Measurements from ENCODE around the gene NTNG2.

NTNG2 gene

DNA sequence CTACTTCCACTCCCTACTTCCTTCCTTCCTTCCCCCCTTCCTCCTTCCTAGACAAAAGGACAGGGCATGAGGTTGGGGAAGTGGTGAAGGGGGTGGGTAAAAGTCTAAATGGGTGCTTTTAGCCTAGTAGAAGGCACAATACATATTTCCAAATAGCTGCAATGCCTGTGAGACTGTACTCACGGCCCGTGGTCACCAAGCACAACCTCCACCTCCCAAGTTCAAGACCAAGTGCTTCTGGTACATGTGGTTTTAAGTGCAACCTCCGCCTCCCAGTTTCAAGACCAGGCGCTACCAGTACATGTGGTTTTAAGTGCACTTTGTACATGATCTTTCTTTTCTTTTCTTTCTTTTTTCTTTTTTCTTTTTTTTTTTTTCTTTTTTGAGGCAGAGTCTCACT lies 14.5 kb upstream of the NTNG2 start:
- DNase-seq: no peak

DNA sequence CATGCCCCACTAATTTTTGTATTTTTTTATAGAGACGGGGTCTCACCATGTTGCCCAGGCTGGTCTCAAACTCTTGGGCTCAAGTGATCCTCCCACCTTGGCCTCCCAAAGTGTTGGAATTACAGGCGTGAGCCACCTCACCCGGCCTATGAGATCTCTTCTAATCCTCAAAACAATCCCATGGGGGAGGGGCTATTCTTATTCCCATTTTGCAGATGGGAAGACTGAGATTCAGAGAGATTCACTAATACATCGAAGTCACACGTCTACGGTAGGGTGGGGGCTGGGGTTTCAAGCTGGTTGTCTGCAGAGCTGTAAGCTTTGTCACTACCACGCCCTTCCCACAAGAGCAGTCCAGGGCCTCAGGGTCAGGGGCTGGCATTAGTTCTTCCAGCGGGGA lies 14.0 kb upstream of the NTNG2 start:
- no peak for DNase-seq

DNA sequence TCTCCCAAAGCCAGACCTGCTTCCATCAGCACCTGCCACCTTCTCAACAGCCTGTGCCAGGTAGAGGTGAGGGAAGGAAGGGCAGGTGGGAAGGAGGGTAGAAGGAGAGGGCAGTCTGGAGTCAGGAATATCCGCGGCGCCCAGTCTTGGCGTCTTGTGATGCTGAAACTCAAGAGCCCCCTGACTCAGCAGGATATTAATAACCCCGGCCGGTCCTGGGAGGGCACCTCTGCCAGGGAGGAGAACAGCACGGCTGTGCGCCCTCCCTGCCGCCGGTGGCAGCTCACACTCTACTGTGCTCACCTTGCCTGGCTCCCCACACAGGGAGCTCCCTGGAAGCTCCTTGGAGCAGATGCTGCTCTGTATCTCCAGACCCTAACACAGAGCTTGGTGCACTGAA lies 11.6 kb upstream of the NTNG2 start:
- no peak for DNase-seq

DNA sequence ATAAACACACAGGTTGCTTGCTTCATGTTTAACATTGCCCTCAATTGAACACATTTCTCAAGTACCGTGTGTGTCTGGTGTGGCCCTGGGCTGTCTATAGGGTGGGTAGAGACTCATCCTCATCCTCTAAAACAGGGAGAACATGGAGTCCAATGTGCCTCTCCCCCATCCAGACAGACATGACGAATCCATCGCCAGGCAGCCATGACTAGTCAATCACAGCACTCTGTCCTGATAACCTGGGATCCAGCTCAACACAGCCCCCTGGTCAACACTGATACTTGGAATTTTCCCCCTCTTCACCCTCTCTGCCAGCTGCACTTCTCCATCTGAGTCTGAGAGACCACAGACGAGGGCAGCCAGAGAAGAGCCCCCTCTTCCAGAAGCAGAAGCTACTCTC lies 10.7 kb upstream of the NTNG2 start:
- DNase-seq: no peak

DNA sequence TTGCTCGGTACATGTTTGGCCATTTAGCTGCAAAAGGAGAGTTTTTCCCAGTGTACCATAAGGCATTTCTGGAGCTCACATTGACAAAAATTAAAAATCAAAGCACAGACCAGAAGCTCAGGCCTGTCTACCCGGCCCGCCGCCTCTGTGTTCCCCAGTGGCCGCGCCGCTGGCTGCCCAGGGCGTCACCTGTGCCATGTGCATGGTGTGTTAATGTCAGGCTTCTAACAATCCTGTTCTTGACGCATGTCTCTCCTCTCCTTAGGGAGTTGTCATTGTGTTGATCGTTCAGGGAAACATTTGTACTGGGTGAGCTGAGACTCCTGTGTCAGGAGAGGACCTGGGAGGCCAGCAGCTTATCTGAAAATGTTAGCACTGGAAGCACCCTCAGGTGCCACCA lies 9.6 kb upstream of the NTNG2 start:
- DNase-seq: no peak

DNA sequence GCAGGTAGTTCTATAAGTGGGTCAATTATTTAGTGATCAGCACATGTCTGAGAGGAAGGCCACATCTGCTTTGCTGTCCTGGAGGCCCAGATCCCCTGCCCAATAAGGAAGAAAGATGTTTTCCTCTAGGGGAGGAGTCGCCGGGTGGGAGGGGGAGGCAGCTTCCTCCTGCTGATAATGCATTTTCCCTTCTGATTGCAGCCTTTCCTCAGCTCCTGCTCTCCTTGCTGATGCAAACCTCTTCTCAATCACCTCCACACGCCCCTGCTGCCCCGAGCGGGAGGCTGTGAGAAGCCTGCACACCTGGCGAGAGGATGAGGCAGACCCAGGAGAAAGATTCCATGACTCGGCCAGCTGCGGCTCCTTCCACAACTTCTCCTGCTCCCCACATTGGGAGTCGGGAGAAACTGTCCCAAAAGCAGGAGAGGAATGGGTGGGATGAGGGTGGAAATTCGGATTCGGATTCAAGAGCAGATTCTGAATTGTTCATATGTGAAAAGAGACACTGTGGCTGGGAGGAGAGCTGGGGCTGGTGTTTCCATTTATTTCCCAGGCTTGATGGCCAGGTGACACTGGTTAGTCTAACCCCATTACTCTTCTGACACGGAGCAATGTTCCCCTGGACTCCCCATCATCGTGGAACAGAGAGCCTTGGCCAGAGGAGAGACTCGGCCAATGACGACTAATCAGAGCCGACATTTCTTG lies 6.8 kb upstream of the NTNG2 start:
- no peak for DNase-seq

DNA sequence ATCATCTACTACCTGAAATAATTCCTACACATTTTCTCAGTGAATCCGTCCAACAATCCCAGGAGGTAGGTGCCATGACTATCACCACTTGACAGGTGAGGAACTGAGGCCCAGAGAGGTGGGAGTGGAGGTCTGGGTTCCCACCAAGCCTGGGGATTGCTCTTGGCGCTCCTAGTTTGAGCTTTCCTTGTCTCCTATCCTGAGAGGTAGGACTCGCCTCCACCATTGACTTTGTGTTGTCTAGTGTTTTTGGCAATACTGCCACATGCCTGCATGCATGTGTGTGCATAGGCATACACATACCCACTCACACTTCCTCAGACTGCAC lies 6.3 kb upstream of the NTNG2 start:
- DNase-seq: no peak

DNA sequence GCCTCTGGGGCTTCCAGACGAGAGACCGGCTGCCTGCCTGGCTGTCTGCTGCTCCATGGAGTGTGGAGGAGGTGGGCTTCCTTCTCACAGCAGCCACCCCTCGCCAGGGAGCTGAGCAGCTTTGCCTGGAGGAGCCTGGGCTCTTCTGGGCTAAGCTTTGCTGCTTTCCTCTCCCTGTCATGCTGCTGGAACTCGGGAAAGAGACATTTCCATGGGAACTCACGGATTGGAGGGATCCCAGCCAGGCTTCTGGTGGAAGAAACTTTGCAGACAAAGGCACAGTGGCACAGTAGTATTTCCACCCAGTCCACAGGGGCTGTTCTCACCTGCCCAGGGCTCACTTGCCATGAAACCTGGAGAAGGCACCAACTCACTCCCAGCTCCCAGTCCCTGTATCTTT lies 5.6 kb upstream of the NTNG2 start:
- DNase-seq: no peak

DNA sequence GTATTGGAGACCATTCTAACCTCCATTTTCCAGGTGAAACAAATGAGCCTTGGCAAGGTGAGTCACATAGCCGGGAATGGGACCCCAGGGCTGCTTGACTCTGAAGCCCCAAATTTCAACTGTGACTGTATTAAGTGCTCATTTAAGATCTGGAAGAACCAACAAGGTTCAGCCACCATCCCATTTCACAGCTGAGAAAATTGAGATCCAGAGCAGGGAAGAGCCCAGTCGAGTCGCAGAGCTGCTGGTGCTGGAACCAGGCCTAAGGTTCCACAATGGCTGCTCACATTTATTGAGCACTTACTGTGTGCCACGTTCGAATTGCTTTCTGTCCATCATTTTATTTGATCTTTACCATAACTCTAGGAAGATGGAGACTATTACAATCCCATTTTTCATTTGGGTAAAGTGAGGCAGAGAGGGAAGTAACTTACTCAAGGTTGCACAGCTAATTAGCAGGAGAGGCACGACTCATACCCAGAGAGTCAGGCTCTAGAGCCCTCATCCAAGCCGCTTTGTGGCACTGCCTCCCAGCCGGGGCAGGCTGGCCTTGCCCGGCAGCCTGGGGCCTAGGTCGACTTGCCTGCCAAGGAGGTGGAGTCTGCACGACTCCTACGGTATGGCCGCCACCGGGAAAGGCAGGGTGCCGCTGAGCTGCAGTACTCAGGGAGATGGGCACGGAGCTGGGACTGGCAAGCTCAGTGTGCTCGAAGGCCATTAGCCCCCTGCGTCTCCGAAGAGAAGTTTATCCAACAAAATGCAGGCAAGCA lies 4.3 kb upstream of the NTNG2 start:
- no peak for DNase-seq

DNA sequence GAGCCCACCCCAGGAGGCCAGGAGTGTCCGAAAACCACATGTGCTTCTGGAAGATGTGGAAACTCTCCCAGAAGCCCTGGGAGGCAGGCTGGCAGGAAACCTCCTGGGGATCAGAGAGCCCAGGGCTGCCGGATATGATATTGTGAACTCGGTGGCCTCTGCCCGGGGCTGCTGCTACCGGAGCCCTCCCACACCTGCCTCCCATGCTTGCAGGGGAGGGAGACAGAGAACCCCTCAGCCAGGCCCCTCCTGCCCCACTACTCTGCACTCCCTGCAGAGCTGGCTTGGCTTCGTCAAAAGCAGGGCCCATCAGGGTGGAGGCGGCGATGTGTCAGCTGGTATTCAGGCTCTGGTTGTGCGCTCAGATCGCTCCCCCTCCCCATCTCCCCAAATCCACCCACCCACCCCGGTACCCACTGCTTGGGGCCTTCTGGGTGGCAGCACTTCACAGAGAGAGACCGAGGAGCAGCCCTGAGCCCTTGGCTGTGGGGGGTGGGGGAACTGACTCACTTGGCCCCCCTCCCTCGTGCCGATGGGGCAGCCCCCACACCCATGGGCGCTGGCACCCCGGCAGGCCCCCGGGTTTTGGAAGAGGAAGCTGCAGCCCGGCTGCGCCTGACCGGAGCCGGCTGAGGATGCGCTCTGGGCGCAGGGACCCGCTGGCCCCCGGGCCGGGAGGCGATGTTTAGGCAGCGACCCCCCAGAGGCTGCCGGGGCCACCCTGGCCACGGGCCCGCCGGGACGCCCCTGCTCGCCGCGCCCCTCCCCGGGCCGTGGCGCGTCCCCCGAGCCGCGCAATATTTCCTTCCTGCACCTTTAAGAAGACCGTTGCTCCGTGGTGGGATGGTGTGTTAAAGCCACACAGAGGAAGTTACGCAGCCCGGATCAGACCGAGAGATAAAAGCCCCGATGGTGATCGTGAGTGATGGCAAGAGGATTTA lies 786 bp upstream of the NTNG2 start:
- DNase-seq: no peak

DNA sequence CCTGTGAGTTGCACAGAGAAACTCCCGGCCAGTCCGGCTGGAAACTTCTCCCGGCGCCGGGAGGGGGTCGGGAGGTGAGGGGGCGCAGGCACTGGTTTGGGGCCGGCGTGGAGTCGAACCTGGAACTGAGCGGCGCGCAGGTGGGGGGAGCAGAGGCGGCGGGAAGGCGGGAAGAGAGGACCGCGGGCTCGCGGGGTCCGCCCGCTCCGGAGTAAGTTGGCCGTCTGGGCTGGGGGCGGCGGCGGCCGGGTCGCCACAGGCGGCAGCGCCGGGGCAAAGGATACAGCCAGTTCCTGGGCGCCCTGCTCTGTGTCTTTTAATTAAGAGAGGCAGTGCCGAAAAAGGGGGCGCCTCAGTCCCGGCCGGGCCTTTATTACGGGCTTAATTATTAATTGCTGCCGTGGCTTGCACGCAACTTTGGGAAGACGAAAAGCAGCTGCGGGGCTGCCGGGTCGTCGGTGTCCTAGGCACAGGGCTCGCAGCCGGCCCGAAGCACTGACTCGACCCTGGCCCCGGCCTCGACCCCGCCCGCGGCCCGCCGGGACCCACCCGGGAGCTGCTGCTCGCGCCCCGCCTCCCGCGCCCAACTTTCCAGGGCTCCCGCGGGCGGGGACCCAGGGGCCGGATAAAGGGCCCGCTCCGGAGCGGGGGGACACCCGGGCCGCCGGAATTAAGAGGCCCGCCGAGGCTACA lies 1.1 kb downstream of the NTNG2 start:
- no peak for DNase-seq

DNA sequence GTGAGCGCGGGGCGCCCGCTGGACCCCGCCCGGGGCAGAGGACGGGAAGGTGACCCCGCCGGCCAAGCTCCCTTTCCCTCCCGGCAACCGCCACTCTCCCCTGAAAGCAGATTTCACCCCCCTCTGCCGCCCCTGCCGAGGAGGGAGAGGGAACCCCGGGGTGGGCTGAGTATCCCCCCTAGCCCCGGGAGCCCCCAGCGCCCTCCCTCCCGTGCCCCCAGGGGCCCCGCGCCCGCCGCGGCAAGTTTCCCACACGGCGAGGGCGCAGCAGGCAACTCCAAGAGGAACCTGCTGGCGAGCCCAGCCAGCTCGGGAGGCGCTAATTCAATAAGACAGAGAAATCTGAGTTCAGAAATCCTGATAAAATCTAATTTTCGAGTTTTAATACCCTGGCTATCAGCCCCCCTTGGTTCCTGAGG lies 1.6 kb downstream of the NTNG2 start:
- DNase-seq: no peak

DNA sequence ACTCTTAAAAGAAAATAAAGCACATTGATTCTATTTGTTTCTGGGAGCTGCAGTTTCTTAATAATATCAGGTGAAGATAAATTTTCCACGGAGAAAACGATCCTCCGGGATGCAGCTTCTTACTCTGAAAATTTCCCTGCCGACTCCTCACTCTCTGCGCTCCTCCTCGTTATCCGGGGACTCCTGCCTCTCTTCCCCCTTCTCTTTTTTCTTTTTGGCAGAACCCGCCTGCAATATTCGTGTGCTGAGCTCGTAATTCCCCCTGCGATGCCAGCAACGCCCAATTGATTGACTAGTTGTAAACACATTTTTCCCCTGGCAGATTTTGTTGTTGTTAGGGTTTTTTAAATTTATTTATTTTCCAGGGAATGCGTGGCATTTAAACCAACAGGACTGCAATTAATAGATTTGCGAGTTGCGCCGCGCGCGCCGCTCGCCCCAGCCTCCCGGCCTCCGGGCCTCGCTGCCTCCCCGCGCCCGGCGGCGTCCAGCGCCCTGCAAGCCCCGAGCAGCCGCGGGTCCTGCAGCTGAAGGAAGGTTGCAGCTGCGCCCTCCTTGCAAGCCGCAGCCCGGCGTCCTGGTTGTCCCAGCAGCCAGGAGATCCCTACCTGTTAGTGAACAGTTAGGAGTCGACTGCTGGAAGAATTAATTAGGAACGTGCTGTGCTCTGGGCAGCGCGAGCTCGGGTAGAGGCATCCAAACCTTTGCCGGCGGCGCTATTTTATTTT lies 2.2 kb downstream of the NTNG2 start:
- DNase-seq: no peak

DNA sequence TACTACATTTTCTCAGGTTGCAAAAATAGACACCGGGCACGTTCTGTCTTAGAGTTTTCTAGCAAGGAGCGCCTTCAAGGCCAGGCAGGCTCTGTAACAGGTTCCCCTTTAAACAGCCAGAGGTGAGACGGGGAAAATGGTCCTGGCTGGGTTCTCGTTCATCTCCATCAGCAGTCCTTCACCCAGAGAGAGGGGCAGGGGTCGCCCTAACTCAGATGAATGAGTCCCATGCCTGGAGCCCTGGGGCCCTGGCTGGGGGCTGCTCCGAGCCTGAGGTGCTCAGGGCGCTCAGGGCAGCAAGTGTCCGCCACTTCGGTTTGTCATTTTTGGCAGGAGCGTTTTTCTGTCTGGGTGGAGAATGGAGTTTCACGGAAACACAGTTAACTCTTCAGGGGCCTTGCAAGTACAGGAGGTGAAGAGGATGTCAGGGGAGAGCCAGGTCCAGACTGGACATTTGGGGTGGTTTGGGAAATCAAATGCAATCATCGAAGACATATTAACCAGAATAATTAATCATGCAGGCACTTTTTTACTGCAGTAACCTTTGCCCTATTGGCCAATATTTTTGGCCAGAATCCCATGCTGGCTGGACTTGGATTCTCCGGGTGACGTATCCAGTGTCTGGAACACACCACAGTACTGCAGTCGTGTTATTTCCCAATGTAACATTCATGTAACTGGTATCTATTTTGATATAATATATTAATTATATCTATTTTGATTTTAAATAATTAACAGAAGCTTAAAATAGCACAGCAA lies 2.9 kb downstream of the NTNG2 start:
- no peak for DNase-seq

DNA sequence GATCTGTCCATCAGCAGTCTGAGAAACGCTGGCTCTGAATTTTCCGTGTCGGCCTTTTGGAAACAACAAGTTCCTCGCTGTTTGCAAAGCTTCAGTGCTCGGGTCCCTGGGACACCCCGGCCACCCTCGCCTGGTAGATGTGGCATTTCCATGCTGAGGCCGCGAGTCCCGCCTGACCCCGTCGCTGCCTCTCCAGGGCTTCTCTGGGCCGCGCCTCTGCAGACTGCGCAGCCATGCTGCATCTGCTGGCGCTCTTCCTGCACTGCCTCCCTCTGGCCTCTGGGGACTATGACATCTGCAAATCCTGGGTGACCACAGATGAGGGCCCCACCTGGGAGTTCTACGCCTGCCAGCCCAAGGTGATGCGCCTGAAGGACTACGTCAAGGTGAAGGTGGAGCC lies 4.7 kb downstream of the NTNG2 start:
- DNase-seq: no peak

DNA sequence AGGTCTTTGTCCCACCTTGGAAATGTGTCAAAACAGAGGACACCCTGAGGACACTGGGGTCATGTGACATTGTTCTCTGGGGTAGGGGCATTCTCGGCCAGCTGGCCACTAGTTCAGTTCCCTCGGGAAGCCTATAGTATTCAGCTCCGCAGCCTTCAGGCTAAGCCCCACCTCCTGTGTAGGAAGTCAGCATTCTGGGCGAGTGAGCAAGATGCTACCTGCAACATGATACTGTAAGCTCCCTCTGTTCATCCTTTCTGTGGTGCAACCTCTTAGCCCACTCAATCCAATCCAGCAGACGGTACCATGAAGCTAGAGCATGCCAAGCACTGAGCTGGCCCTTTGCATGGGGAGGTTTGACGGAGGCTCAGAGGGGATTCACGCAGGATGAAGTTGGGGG lies 5.3 kb downstream of the NTNG2 start:
- no peak for DNase-seq

DNA sequence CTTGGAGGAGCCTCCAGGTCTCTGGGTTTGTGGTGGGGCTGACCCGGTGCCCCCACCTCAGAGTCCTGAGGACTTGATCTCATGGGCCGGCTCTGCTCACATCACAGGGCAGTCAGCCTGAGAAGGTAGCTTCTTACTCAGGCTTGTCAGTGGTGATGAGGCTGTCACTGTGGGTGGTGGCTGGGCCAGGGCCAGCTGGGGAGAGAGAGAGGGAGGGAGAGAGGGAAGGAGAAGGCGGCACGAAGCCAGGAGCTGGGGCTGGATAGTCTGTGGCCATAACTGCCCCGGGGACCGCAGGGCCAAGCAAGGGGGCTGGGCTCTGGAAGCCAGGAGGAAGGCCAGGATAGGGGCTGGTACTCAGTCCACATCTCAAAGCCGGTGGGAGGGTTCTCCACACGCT lies 6.5 kb downstream of the NTNG2 start:
- no peak for DNase-seq

DNA sequence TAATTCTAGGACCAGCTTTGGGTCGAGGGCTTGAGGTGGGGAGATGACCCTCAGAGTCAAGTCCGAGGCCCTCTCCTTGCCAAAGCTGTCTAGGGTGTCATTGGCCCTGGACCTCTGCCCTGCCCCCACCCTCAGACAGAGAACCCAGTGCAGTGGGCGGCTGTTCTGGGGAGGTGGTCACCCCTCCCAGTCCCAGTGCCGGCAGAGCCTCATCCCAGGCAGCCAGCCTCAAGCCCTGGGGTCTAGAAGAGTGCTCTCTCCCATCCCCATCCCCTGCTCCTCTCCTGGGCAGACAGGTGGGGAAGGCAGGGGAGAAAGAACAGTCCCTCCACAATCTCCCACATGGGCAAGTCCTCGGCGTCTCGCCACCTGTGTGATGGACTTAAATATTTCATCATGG lies 7.0 kb downstream of the NTNG2 start:
- no peak for DNase-seq

DNA sequence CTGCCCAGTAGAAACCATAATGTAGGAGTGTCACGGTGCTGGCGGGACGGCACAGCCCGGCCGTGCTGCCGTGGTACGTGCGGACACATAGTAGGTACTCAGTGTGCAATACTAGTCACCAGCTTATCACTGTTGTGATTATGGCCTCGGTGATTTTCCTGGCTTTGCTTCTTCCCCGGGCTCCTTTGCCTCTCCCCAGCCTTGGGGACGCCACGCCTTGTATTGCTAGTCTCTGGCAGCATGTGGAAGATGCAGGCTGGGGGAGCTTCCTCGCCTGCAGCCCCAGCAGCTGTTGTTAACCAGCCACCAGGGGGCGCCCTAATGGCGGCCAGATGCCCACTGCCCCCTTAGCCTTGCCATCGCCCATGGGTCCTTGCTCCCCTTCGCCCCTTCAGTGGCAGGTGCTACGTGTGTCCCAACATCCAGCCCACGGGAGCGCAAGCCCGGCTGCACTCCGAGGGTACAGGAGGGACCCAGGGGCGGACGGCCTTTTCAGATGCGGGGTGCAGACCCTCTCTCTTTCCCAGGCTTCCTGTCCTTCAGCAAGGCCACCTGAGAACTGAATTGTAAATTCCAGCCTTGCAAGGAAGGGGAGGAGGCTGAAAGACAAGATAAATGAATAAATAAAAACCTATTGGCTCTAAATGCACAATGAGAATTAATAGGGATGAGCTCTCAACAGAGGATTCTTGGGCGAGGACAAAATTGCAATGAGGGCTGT lies 8.0 kb downstream of the NTNG2 start:
- DNase-seq: no peak

DNA sequence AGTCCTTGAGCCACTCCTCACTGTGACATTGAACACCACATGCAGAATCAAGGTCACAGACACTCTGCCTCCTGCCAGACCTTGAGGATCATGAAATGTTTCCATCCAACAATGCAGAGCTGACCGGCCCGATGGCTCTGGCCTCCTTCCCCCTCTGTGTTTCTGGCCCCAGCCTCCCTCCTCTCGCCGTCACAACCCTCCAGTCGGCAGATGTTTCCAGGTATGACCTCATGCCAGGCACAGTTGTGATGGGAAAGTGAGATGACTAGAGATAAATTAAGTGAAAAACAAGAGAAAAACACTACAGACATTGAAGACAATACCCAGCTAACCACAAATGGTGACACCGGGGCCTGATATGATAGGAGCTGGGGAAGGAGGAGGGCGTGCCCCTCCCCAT lies 9.8 kb downstream of the NTNG2 start:
- no peak for DNase-seq

DNA sequence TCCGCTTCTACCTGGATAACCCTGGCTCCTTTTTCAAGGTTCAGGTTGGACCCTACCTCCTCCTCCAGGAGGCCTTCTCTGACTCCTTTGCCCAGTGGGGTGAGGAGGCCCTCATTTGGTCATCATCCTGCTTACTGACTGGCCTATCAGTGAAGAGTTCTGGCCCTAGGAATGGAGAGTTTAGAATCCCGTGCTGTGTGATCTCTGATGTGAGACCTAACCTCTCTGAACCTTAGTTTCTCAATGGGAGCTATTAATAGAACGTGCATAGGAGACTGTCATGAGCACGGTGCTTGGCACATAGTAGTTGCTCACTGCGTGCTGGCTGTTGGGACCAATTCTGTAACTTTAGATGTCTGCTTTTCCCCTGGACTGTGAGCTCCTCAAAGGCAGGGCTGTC lies 10.3 kb downstream of the NTNG2 start:
- no peak for DNase-seq

All from NCI-H2081 treated with DMSO at 0.1 percent for 48 hours (cell line).